NCI-H748 (cell line): Measurements from ENCODE around the gene IL34.

Source experiments
- DNase-seq: peaks from one replicate; lab custom pipeline; 2025; ENCODE audit not compliant: unreplicated experiment; lab: John Stamatoyannopoulos, UW

Gene IL34

DNA sequence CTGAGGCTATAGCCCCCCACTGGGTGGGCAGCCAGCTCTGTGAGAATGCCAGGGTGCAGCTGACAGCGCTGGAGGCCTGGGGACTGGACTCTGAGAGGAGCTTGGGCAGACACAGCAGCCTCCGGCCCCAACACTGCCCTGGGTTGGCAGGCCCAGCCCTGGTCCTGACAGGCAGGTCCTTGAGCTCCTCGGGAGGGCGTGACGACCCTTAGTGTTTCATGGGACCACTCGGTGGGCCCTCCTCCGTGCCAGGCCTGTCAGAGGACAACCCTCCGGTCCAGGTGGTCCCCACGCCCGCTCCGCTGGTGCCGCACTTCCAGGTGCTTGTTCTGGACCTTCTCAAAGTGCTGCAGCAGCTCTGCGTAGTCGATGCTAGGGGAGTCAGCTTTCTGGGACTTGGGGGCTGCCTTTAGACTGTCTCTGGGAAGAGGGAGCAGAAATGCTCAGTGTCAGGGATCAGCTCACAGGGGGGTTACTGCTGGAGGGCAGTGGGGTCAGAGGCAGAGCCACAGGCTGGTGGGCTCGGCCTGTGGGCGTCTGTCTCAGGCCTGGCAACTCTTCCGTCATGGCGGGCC is 41.4 kb downstream of the IL34 start:
- no peak for DNase-seq

DNA sequence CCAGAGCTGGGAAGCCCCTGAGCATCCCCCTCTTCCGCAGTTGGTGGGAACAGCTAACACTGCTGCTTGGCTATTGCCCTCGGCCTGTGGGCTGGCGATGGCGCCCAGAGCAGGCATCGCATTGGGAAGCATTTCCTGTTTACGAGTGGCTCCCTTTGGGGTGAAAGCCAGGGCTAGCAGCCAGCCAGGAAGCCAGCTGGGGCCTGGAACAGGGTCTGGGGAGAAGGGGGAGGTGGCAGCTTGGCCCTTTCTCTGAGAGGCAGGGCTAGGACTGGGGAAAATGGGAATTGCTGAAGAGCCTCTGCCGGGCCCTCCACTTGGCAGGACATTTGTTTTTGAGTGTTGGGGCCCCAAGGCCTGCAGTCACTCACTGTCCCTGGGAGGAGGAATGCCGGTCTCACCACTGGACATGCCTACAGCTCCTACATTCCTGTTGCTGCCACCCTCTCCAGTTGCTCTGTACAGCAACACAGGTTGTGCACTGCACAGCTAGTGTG is 41.9 kb downstream of the IL34 start:
- no peak for DNase-seq

DNA sequence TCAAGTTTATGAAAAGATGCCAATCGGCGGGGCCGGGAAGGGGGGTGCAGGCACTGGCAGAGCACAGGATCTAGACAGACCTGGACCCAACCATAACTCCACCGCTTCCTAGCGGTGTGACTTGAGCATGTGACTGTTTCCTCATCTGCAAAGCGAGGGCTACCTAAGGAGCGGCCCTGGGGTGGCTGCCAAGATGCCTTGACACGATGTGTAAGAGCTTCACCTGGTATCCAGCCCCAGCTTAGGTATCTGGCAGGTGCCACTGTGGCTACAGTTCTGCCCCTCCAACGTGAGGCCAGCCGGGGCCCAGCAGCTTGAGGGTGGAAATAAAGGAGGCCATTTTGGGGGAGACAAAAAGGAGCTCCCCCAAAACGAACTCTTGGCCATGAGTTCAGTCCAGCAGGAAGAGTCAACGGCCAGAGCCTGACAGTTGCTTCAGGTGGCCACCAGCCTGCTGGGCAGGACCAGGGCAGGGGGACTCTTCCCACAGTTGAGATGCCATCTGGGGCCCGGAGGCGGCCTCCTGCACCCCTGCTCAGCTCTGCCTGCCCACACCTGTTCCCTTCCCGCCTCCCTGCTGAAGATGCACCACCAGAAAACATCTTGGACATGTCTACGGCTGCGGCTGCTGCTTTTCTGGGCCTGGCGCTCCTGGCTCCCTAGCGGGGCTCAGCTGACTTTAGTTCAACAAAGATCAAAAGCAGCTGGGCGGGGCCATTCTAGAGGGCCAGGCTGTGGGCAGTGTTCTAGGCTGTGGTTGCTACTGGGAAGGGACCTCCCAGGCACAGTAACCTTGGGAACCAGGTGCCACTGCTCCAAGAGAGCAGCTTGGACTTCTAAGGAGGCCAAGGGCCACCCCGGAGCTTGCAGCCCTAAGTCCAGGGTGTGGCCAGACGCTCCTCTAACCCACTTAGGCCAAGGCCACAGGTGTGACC is 42.9 kb downstream of the IL34 start:
- DNase-seq = no peak

DNA sequence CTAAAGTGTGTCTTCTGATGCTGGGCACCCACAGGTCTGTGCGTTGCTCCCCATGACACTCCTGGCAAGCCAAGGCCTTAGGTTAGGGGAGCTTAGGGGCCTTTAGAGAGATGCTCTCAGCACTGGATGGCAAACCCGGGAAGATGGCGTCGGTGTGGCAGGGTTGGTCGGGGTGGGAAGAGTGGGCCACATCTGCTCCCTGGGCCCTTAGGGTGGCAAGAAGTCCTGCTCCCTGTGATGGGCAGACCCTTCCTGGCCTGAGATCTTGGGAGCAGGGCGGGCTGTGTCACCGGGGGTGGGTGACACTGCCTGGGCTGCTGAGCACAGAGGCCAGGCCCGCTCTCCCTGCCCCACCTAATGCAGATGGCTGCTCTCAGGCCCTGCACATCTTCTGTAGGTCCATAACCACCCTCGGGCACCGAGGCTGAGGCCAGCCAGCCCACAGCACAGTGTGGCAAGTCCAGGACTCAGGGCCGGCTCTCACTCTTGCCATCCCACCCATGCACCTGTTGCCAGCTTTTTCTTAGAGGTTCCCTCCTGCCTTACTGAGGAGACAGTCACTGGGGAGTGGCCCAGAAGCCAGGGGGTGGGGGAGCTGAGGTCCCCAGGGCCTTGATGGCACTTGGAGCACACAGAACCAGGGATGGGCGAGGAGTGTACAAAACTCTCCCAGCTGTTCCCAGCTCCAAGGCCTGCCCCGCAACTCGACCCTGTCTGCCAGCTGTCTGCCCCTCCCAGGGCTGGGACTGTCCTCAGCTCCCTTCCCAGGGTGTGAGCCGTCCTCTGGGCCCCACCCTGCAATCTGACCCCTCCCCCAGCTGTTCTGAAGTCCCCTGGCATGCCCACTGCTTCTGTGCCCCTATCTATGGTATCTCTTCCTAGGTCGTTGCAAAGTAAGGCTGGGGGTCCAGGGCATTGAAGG is 43.9 kb downstream of the IL34 start:
- DNase-seq = no peak

DNA sequence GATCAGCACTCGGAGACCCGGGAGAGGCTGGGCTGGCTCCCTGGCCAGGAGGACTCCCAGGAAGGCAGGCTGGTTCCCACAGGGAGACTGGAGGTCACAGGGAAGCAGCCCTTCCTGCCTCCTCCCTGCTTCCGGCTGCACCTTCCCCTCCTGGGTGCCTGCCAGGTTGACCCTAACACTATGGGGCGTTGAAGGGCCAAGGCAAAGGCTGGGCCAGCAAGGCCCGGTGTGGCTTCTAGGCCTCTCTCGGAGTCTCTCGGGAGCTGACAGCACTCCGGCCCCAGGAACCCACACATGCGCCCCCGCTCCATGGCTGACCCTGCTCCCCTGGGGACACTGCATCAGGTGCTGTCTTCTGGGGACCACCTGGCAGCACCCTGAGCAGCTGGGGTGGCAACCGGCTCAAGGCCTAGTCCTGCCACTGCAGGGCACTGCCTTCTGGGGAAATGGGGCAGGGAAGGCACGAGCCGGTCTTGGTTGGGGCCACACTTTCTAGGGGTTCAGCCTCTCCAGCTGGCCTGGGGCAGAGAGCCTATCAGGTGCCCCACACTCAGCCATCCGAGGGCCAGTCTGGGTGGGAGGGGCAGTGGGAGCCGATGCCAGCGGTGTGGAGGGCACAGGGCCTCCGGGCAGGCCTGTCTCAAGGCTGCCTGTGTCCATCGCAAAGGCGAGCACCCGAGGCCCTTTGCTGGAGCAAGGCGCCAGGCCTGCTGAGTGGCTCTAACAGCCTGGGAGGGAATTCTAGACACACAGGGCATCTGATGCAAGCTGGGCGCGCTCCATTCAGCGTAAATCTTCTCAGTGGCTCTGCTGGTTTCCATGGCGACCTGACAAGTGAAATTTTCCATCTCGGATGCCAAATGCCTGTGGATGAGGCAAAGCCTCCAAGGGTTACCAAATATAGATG is 45.1 kb downstream of the IL34 start:
- no peak for DNase-seq

DNA sequence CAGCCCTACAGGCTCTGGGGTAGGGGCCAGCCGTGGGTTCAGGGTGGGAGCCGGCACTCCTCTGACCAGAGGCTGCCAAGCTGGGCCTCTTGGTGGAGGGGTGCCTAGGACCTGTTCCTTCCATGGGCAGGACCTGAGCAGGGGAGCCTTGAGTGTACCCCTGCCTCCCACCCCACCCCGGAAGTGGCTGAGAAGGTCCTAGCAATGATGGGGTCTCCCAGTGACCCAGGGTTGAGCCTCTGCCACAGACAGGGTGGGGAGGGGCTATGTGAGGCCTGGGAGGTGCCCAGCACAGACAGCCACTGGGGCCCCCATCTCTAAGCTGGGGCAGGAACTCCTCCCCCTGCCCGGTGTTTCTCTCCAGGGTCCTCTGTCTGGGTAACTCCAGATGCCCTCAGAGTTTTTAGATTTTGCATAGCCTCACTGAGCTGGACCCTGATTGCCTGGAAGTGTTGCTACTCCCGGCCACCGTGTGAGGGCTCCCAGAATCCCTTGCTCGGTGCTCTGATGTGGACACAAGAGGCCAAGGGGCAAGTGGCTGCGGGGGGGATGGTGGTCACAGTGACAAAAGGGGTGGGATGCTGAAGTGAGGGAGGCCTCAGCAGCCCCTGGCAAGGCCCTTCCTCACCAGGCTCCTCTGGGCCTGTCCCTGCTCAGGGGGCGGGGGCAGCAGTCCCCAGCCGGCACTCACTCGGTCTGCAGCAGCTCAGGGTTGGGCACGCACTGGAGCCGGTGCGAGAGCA is 45.9 kb downstream of the IL34 start:
- DNase-seq = no peak

DNA sequence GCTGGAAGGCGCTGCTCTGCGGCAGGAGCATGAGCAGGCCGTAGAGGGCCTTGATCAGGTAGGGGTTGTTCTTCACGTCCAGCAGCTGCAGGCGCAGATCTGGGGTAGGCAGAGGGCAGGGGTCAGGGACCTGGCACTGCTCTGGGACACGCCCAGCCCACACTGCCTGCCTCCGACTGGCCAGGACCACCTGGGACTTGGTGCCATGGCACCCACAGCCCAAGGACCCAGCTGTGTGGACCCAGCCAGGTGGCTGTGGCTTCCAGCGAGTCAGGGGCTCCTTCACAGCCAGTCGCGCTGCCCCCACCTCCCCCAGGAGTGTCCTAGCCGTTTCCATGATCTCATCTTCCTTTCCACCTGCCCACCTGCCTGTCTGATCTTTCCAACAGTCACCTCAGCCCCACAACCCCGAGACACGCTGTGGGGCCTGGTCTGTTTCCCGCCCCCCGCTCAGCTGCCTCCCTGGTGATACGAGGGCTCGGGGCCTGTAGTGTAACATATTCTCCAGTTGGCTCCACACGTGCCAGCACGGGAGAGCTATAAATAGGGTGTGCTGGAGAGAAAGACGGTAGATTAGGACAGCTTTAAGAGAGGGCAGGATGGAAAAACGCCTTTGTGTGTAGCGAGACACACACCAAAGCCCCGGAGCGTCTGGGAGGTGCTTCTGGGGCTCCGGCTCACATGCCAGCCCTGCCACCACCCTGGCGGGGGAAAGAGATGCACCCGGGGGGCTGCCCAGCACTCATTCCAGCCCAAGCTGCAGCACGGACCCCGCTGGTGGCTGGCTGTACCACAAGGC is 46.7 kb downstream of the IL34 start:
- DNase-seq = no peak

DNA sequence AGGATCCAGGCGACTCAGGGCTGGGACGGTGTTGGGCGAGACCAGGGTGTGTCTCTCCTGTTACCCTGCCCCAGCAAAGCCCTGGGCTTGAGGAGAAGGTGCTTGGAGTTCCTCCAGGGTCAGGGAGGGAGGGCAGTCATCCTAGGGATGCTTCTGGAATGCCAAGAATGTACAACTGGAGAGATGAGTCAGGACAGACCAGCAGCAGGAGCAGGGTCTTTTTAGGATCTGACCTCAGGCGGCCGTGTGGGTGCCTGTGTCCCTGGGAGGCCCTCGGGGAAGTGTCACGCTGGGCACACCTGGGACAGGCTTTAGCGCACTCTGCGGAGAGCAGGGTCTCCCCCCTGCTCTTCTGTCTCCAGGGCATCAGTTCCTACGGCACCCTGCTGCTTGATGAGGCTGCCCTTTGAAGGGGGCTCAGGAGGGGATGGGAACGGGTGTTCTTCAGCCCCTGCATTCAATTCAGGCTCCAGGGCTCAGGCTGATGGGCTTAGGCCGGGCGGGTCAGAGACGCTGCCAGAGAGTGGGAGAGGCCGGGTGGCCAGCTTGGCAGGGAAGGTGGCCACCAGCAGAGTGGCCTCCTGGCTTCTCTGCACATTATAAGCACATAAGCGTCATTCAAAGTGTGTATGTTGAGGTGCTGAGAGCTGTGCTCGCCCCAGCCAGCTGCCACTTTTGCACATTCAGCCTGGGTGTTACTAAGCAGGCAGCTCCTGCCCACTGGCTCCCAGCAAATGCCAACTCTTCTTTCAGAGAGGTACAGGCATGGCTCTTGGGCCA is 47.9 kb downstream of the IL34 start:
- no peak for DNase-seq

DNA sequence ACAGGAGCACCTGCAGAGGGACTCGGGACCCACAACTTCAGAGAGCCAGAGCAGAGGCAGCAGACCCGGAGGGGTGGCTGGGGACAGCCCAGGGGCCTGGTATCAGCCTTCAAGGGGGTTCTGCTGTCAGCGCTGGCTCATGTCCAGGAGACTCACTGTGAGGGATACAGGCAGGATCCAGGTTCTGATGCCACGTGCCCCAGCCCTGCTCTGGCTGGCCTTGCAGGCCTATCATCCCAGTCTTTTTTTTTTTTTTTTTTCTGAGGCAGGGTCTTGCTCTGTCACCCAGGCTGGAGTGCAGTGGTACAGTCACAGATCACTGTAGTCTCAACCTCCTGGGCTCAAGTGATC is 48.5 kb downstream of the IL34 start:
- DNase-seq = no peak

DNA sequence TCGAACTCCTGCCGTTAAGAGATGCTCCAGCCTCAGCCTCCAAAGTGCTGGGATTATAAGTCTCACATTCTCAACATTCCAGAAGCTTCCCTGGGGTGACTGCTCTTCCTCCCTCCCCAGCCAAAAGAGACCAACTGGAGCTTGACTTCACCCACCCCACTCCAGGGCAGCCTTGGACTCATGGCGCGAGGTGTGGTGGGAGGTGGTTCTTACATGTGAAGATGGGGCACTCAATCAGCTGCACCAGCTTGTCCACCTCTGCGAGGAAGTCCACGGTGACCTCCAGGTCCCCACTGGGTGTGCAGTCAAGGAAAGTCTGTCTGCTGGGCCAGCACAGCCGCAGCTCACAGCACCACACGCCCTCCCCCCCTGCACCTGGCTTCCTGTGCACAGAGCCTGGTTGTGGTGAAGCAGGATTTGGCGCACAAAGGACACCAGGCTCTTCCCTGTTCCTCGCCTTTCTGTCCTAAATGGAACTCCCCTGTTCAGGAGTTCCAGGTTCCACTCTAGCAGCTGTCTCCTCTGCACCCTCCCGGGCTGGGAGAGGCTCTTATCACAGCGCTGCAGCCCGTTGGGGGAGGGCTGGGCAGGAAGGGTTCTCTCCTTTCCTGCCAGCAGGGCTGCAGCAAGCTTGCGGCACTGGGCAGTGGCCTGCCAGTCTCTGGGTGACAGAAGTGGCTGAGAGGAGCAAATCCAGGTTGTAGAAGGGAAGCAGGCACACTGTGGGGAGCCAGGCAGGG is 49.1 kb downstream of the IL34 start:
- no peak for DNase-seq

DNA sequence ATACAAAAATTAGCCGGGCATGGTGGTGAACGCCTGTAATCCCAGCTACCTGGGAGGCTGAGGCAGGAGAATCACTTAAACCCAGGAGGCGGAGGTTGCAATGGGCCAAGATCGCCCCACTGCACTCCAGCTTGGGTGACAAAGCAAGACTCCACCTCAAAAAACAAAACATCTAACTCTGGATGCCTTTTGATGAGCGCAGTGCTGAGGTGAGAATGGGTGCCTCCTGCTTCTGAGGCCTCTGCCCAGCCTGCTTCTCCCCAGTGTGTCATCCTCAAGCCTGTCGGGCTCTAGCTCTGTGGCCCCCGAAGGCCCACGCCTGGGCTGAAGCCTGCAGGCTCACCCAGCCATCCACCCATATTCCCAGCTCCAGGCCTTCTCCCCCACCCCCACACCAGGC is 50.0 kb downstream of the IL34 start:
- DNase-seq = no peak

DNA sequence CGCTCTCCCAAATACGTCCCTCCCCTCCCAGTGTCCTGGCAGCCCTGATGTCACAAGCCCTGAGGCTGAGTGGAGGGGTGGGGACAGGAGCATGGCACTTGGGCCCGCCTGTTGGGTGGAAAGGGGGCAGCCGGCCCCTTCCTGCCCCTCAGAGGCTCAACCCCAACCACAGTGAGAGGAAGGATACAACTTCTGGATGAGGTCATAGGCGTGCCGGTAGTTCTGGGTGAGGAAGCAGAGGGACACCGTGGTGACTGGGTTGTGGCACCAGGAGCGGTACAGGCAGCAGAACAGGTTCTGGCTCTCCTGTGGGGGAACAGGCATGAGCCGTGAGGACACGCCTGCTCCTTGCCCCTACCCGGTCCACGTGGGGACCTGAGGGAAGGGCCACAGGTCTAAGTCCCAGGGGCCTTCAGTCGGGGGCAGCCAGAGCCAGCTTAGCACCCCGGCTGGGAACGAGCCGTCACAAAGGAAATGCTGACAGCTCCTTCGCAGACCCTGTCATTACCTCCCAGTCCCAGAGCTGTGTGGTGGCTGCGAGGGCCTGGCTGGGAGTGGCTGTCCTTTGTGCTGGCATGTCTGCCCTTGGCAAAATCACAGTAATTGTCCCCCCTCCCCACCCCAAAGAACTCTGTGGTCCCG is 50.7 kb downstream of the IL34 start:
- DNase-seq = no peak

DNA sequence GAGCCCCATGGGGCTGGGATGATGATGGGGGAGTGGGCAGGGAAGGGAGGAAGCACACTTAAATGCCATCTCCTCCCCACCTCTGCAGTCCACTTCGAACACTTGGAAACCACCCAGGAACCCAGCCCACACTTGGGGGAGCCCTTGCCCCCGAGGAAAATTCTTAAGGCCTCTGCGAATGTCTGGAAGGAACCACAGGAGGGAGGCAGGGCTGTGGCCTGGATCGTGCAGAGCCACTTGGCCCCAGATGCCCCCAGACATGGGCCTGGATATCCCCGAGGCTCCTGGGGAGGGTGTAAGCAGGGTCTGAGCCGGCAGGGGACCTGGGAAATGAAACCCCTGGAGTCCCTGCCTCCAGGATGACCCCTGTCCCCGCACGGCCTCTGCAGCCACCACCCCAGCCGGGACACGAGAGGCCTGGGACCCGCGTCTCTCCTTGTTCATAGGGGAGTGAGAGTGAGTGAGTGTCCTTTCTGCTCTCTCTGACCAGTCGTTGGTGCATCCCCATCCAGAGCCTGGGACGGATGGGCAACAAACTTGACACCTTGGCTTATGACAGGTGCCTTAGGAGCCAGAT is 51.3 kb downstream of the IL34 start:
- no peak for DNase-seq

DNA sequence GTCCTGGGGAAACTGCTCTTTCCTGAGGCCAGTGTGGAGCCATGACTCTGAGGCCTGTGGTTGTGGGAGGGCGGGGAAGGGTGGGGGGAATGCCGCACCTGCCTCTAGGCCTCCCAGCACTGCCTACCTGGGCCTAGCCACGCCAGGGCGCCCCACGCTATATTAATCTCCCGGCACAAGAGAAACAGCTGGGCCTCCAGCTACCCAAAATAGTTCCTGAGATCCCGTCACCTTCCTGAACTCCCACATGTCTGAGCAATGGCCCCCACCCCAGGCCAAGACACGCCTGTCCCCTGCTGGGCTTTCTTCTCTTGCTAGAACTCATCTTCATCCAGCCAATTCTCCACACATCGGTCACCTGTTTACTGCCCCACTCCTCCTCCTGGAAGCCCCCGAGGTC is 52.5 kb downstream of the IL34 start:
- DNase-seq = no peak

DNA sequence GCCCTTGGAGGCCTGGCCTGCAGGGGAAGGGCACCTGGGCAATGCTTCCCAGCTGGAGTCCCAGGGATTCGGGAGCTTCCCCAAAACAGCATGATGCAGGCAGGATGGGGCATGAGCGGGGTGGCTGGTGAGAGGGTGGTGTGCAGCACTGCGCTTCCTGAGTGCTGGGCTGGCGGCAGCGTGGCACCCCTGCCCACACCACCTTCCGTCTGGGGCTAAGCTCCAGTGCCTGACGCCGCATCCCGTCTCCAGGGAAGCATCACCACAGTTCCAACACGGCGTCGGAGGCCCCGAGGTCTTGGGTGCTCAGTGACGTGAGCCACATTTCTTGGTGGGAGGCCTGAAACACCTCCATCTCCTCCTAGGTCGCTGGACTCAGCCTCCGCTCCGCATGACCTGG is 53.3 kb downstream of the IL34 start:
- DNase-seq = no peak

DNA sequence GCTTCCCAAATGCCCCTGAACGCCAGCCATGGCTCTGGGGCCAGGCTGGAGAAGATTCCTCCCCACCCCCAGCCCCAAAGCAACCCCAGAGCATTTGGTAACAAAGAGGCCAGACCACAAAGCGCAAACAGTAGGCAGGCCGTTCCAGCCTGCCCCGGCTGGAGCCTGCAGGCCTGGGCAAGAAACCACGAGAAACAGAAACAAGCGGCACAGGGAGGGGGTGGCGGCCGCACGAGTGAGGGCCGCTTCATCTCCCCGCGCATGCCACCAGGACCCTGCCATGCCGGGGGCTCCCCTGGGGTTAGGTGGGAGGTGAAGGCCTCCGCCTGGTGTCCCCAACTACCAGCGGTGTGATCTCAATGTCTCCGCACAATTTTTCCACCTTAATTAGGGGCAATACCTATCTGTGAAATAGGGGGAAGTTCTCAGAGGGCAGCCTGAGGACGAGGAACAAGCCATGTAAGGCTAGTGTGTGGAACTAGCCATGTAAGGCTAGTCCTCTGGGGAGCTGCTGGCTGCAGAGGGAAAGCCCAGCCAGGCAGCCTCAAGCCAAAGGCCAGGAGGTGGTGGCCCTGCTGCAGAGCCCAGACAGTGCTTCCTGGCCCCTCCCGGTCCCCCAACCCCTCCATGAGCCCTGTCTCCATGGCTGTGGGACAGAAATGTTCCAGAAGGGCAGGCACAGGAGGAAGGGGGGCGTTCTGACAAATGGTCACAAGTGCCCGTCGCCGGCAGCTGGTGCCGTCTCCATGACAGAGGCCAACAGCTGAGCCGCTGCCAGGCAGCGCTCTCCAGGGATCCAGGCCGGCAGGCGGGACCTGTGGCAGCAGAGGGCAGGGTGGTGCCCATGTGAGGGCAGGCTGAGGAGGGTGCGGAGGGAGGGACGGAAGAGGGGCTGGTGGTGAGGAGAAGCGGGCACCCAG is 54.0 kb downstream of the IL34 start:
- DNase-seq = no peak
